ENCODE measurements around the gene TTC32.
"Not testable (repeated sequence)": the region's sequence is repeated elsewhere in the genome, so short reads cannot be mapped to it uniquely, and the experiment has no call there.

Gene TTC32

DNA sequence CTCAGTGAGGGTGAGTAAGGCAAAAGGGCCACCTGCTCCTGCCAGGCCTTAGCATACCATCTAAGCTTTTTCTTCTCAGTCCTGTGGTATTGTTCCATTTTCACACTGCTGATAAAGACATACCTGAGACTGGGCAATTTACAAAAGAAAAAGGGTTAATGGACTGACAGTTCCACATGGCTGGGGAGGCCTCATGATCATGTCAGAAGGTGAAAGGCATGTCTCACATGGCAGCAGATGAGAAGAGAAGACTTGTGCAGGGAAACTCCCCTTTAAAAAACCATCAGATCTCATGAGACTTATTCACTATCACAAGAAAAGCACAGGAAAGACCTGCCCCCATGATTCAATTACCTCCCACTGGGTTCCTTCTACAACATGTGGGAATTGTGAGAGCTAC lies 21.6 kb downstream of the TTC32 start:
- DNase-seq; in situ Hi-C loops (cut with MboI; ENCODE audit: low pct_unique_long_range_greater_than_20kb, low sequenced_read_pairs): not testable (repeated sequence)

DNA sequence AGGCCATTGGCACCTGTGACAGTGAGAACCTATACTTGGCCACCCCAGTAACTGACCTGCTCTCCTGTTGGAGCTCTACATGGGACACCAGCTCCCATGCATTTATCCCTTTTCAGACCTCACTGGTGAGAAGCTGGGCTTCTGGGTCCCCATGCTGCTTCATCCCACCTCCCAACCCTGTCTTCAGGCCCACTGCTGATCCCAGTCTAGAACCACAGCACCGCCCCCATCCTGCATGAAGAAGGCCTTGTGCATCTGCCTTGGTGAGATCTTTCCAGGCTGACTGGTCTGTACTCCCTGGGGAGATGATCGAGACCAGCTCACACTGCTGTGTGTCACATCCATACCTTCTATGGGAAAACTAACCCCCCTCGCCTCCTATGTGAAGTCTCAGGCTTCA lies 22.7 kb downstream of the TTC32 start:
- in situ Hi-C loops (cut with MboI; ENCODE audit: low pct_unique_long_range_greater_than_20kb, low sequenced_read_pairs), result no loop called here
- no peak for DNase-seq

DNA sequence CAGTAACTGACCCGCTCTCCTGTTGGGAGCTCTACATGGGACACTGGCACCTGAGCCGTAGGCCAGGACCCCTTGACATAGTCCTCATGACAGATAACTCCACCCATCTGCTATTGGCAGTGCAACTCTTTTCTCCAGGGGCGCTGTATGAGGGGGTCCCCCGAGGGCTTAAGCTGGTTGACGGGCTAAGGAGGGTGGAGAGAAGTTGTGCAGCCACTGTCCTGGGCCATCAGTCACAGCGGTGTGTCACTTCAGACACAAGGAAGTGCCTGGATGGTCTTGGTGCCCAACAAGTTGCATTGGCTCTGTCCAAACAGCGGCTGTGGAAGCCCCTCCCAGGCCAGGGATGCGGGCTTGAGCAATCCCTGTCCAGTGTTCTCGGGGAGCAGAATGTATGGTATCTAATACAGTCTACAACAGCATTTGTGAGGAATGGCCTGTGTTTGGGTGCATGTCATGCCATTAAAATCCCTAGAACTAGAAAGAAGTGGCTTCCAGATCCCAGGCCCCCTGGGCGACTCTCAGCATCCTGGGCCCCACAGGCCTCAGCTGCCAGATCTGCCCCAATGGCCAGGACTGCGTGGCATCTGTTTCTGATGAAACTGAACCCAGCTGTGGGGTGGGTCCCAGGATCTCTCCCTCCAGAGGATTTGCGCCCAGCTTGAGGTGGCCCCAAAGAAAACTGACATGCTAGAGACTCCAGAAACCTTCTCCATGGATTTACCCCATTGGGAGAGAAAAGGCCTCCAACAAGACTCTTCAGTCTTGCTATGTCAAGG lies 23.3 kb downstream of the TTC32 start:
- no peak for DNase-seq
- in situ Hi-C loops (cut with MboI; ENCODE audit: low pct_unique_long_range_greater_than_20kb, low sequenced_read_pairs), result no loop called here

DNA sequence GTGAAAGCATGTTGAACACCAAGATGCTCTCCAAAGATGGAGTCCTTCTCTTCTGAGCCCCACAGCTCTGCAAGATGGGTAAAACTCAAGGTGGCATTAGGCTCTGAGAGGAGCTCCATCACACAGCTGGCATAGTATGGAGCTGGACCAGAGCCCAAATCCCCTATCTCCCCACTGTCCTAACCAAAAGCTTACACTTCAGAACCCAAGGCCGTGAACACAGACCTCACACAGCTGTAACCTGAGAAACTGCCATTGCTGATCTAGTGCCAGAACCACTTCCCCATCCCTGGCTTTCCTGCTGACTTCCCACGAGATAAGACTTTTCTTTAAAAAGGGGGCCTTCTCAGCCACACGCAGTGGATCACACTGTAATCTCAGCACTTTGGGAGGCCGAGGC lies 25.0 kb downstream of the TTC32 start:
- in situ Hi-C loops (cut with MboI; ENCODE audit: low pct_unique_long_range_greater_than_20kb, low sequenced_read_pairs), result no loop called here
- no peak for DNase-seq

DNA sequence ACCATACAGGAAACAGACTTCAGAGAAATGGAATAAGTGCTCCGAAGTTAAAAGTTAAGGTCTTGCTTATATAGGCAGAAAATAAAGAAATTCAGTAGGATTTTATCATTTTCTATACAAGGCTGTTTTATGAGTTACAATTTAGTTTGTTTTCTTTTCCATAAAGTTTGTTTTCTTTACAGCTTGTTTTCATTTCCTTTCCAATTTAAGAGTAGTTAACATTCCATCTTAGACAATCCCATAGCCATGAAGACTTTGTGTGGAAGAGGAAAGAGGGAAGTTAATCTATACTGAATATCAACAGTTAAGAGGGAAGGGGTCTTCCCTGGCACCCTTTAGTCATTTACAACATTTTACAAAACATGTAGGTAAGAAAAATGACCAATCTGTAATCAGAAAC lies 26.5 kb downstream of the TTC32 start:
- in situ Hi-C loops (cut with MboI; ENCODE audit: low pct_unique_long_range_greater_than_20kb, low sequenced_read_pairs), result no loop called here
- no peak for DNase-seq

DNA sequence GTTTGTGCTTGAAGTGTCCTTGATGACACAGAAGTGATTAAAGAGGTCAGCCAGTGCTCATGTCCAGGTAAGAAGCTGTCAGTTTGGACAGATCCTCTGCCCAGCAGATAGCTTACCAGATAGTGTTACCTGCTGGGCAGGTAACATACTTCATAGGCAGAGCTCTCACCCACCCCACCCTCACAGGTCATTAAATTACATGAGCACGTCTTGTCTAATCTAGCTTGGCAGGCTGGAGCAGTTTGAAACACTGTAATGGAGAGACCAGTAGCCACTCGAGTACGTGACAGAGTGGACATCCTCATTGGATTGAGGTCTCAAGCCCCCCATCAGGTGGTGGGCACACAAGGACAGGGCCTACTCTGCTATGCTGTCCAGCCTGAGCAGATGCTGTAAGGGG lies 27.1 kb downstream of the TTC32 start:
- DNase-seq, result no peak
- in situ Hi-C loops (cut with MboI; ENCODE audit: low pct_unique_long_range_greater_than_20kb, low sequenced_read_pairs), result loop anchor here (25.0 kb wide), 1 partner anchor 512 kb away; the partner anchor contains the start of gene OSR1

DNA sequence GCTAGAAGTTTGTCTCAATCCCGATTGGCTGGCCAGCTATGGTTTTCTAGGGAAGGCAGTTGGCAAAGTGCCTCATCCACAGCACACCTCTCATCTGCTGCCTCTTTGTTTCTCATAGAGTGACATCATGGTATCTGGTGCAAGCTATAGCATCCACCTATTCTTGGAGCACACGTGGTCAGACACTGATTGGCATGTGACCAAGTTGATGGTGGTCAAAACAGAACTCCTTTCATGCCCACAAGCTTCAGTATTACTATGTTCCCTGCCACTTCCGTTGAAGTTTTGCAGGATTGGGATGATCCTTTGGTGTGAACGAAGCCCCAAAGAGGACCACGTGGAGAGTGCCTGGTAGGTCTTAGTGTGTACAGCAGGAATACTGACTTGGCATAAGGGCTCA lies 28.8 kb downstream of the TTC32 start:
- in situ Hi-C loops (cut with MboI; ENCODE audit: low pct_unique_long_range_greater_than_20kb, low sequenced_read_pairs), result loop anchor here (25.0 kb wide), 1 partner anchor 511 kb away; the partner anchor contains the start of gene OSR1
- DNase-seq, result no peak

DNA sequence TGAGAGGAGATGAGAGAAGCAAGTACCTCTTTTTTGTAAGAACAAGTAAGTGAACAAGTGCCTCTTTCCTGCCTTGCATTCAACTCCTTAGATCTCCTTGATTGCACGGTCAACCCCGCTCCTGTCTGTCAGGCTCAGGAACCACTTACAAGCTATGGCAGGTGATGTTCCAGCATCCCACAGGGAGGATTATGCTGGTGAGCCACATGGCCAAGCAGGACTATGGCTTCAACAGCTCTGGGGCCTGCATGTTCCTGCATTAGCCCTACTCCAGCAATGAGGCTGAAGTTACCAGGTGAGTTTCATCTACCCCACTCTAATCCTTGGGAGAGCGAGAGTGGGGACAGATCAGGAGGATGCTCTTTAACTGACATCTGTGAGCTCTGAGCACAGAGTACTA lies 29.5 kb downstream of the TTC32 start:
- in situ Hi-C loops (cut with MboI; ENCODE audit: low pct_unique_long_range_greater_than_20kb, low sequenced_read_pairs), result loop anchor here (25.0 kb wide), 1 partner anchor 510 kb away; the partner anchor contains the start of gene OSR1
- DNase-seq, result no peak

DNA sequence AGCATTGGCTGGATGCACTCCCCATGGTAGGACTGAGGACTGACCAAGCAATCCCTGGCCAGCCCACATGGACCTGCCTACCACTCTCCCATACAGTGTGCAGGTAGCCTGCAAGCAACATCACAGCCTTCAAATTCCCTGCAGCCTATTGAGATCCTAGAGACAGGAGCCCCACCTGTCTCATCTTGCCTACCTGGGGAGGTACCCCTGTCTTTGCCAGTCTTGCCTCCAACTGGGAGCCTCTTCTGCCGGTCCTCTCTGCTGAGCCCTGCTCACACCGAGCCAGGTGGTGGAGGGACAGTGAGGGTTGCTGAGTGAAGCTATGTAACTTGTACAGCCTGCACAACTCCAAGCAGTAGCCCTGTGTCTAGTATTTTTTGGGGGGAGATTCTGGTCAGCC lies 29.9 kb downstream of the TTC32 start:
- in situ Hi-C loops (cut with MboI; ENCODE audit: low pct_unique_long_range_greater_than_20kb, low sequenced_read_pairs), result loop anchor here (25.0 kb wide), 1 partner anchor 510 kb away; the partner anchor contains the start of gene OSR1

DNA sequence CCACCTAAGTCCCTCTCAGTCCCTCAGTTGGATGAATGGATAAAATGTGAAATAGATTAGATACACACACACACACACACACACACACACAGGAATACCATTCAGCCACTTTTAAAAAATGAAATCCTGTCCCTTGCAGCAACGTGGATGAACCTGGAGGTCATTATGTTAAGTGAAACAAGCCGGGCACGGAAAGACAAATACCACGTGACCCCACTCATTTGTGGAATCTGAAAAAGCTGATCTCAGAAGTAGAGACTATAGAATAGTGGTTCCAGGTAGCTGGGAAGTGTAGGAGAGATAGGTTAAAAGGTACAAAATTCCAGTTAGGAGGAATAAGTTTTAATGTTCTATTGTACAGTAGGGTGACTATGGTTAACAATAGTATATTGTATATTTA lies 31.0 kb downstream of the TTC32 start:
- in situ Hi-C loops (cut with MboI; ENCODE audit: low pct_unique_long_range_greater_than_20kb, low sequenced_read_pairs), result loop anchor here (25.0 kb wide), 1 partner anchor 508 kb away; the partner anchor contains the start of gene OSR1
- DNase-seq, result no peak

More for the DNA sequence above, 29.9 kb downstream of the TTC32 start:
- no peak for DNase-seq

DNA sequence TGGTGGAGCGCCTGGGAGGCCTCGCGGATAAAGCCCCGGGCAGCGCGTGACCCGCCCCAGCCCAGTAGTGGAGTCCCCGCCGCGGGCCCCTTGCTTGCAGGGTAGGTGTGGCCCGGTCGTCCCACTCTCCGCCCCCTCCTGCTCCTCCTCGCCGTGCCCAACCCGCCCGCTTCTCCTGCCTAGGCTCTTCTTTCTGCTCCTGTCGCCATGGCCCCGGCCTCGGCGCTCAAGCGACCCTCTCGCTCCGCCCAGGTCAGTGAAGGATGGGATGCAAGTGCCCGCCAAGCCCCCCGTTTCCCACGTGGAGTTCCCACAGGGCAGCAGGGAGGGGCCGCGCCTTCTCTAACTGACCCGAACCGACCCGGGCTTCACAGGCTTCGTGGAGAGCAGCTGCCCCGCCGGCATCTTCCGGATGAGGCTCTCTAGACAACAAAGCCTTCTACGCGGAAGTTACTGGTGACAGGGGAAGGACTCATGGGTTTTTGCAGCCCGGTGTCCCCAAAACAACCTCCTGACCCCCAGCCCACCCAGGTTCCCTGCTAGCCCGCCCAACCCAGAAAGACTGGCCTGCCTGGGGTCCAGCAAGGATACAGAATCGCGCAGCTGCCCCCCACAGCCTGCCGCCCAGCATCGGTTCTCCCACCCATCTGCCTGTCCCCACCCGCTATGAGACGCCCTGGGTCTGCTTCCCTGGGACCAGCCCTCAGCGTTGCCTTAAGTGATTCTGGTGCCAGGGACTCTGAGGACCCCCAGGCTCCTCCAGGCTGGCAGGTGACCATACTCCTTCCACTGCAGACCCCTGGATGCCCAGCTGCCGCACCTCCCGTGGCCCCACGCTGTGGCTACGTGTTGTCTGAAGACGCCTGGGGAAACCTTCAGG lies 32.8 kb downstream of the TTC32 start:
- no peak for DNase-seq
- in situ Hi-C loops (cut with MboI; ENCODE audit: low pct_unique_long_range_greater_than_20kb, low sequenced_read_pairs), result loop anchor here (25.0 kb wide), 1 partner anchor 507 kb away; the partner anchor contains the start of gene OSR1

DNA sequence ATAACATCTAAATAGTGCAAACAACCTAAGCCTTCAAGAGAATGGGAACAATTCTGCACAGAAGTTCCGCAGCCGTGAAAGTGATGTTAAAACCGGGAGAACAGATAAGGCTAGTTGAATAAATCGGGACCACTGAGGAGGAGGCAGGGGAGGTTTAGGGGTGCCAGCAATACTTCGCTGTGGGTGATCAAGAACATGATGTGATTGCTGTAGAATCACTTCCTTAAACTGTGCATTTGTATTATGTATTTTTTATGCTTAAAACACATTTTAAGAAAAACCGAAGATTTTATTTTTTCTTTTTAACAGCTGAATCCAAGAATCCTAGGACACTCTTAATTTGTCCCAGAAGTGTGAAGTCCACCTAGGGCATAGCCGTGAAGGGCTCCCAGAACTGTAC lies 33.6 kb downstream of the TTC32 start:
- DNase-seq, result no peak
- in situ Hi-C loops (cut with MboI; ENCODE audit: low pct_unique_long_range_greater_than_20kb, low sequenced_read_pairs), result loop anchor here (25.0 kb wide), 1 partner anchor 506 kb away; the partner anchor contains the start of gene OSR1

DNA sequence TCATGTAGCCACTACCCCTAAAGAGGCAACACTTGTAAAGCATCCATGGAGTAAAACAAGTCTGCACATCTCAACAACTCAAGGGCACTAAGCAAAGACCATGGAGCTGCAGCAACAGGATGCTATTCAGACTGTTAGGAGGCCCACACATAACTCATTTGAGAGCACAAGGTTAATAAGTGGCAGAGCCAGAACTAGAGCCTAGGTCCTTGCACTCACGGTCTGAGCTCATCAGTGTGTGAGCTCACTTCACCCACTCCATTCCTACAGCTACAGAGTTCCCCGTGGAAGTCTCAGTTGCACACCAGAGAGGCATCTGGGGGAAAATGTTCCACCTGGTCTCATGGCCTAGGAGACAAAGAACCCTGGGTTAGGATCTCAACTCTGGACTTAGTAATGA lies 35.0 kb downstream of the TTC32 start:
- no peak for DNase-seq
- in situ Hi-C loops (cut with MboI; ENCODE audit: low pct_unique_long_range_greater_than_20kb, low sequenced_read_pairs), result loop anchor here (25.0 kb wide), 1 partner anchor 504 kb away; the partner anchor contains the start of gene OSR1

DNA sequence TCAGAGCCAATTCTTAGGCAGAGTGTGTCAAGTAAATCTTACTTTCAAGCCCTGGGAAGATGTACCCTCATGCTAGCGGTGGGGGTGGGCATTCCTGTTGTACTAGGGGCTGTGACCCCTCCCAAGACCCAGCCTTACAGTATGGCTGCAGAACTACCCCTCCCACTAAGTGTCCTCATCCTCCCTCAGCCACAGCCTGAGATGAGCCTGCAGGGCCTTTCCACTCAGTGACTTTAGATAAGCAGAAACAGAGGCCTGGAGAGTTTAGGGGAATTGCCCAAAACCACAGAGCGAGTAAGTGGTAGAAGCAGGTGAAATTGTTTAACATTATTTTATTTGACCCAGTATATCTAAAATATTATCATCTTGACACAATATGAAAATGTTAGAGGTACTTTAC lies 36.6 kb downstream of the TTC32 start:
- no peak for DNase-seq
- in situ Hi-C loops (cut with MboI; ENCODE audit: low pct_unique_long_range_greater_than_20kb, low sequenced_read_pairs), result loop anchor here (25.0 kb wide), 1 partner anchor 503 kb away; the partner anchor contains the start of gene OSR1

DNA sequence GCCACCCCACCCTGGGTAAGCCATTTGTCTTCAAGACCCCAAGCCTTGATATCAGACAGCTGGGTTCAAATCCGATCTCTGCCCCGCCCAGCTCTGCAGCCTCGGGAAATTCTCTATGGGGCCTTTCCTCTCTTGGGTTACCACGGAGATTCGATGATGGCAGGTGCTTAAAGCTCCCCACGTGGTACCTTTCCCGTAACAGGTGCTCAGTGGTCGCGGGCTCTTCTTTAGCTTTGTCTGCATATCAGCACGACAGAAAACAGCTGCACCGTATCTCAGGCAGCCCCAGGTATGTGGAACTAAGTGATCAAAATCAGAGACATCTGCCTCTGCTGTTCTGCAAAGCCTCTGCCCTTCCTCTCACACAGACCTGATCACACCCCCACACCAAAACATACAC lies 37.4 kb downstream of the TTC32 start:
- DNase-seq, result no peak
- in situ Hi-C loops (cut with MboI; ENCODE audit: low pct_unique_long_range_greater_than_20kb, low sequenced_read_pairs), result loop anchor here (25.0 kb wide), 1 partner anchor 502 kb away; the partner anchor contains the start of gene OSR1

DNA sequence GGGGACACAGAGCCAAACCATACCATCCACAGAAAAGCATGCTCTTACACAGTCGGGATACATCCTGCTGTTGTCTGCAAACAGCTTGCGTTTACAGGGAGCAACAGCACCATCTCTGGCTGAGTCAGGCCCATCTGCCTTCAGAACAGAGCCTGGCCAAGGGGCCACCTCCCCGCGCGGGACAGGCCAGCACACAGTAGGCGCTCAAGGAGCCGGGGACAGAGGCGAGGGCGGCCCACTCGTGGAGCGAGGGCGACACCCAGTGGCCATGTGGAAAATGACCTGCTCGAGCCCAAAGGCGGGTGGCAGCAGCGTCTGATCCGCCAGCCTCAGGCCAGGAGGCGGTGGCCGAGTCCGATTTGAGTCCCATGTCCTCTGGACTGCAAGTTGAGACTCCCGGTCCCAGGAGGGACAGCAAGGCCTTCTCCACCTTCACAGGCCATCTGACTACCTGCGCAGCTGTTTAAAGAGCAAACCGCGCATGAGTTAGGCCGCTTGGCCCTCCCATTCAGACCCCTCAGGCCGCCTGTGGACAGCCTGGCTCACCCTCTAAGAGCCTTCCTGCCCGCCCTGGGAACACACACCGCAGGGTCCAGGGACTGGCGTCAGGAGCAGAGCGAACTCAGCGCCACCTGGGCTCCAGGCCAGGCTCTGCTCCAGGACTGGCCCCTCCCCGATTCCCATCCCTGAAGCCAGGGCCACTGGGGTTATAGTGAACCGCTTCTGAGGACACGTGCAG lies 38.3 kb downstream of the TTC32 start:
- DNase-seq, result peak; percentile 59
- in situ Hi-C loops (cut with MboI; ENCODE audit: low pct_unique_long_range_greater_than_20kb, low sequenced_read_pairs), result loop anchor here (25.0 kb wide), 1 partner anchor 501 kb away; the partner anchor contains the start of gene OSR1

DNA sequence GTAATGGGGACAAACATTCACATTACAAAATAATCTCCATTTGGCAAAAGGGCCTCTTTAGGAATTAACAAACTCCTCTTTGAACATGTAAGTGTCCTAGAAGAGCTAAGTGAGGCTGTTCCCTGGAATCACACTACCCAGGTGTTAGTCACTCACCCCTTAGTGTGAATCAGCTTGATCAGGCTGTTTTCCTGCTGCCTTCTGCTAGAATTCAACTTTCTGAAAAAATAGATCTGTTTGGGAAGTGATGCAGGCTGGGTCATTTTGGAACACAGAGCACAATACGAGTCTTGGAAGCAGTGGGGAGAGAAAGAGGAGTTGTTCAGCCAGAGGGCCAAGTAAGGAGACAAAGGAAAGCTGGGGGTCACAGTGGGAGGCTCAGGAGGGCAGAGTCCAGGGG lies 40.0 kb downstream of the TTC32 start:
- in situ Hi-C loops (cut with MboI; ENCODE audit: low pct_unique_long_range_greater_than_20kb, low sequenced_read_pairs), result loop anchor here (25.0 kb wide), 1 partner anchor 500 kb away; the partner anchor contains the start of gene OSR1
- DNase-seq, result no peak

DNA sequence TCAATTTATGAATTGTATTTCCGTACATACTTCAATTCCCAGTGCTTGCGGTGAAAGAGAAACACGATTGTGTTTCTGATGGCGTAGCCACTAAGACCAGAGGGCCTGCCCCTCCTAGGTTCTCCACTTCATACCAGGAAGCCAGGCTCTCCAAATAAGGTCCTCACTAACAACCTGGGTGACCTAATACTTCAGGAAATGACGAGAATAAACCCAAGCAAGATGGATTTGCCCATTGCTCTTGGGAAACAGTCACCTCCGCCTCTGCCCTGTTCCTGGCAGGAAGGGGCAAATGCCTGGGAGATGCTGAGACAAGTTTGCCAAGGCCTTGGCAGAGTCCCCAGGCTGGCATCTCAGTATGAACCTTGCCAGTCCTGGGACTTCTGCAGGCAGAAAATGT lies 41.8 kb downstream of the TTC32 start:
- in situ Hi-C loops (cut with MboI; ENCODE audit: low pct_unique_long_range_greater_than_20kb, low sequenced_read_pairs), result loop anchor here (25.0 kb wide), 1 partner anchor 498 kb away; the partner anchor contains the start of gene OSR1
- no peak for DNase-seq

DNA sequence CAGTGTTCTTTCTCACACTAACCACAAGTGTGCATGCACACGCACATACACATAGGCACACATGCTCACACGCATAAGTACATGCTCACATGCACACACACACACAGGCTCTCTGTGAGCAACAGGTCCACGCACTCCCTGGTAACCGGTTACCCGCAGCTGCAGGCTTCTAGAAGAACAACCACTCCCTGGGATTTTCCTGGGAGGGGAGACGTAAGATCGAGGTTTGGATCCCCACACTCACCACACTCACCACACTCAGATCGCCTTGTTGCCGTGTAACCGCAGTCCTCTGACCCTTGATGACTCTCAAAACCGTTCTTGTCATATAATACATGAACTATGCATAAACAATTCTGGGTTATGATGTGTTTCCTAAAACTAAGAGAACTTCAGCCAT lies 42.2 kb downstream of the TTC32 start:
- DNase-seq, result no peak
- in situ Hi-C loops (cut with MboI; ENCODE audit: low pct_unique_long_range_greater_than_20kb, low sequenced_read_pairs), result loop anchor here (25.0 kb wide), 1 partner anchor 497 kb away; the partner anchor contains the start of gene OSR1
